Gastrocnemius medialis (tissue), 4 donors: Measurements from ENCODE around the gene SOHLH1.

Source experiments
- CTCF ChIP-seq, 5 experiments: fragments of 450-650 bp in 3 of 5; fragments of 200-600 bp in 2 of 5; sonication (generic) in 2 of 5; IDR thresholded peaks in 4 of 5; conservative IDR thresholded peaks in 1 of 5; 1 replicate in 4 of 5; 2 replicates in 1 of 5; pipeline ENCODE4 v1.5.1; 2016 to 2019; ENCODE audit warnings: antibody characterized with exemption in 5 of 5, mild to moderate bottlenecking in 3 of 5, moderate library complexity in 3 of 5
- POLR2A ChIP-seq, 2 donors: fragments of 450-650 bp; IDR thresholded peaks; one replicate each; pipeline ENCODE4 v1.6.1; 2017; ENCODE audit warnings: antibody characterized with exemption in 2 of 2, mild to moderate bottlenecking in 2 of 2, moderate library complexity in 2 of 2

GRCh38 chr9:135677641-135678168 is 21.6 kb downstream of the SOHLH1 start:
- TF ChIP-seq CTCF (IDR thresholded peaks at IDR 0.05 in 4 of 5, conservative IDR thresholded peaks at IDR 0.05 in 1 of 5): no peak
- TF ChIP-seq POLR2A (IDR thresholded peaks at IDR 0.05): no peak
